GM12875 (cell line): ENCODE results near the gene ID4.

Source experiments
- H3K4me3 ChIP-seq: one replicate; pipeline ENCODE4 v1.5.1; 2011; ENCODE audit warnings: low read depth, low read length, control low read depth
- TF ChIP-seq, protein P1 (sequence below): IDR thresholded peaks from 2 replicates; pipeline ENCODE4 v1.5.1; 2011; ENCODE audit warnings: low read depth, mild to moderate bottlenecking, control low read depth, inconsistent platforms, low read length, moderate library complexity, borderline replicate concordance; ENCODE audit not compliant: insufficient read depth

The ID4 gene

GRCh38 chr6:19866985-19867627 is 29.9 kb downstream of the ID4 start:
- H3K4me3 ChIP-seq, result no peak overlapping the region

DNA sequence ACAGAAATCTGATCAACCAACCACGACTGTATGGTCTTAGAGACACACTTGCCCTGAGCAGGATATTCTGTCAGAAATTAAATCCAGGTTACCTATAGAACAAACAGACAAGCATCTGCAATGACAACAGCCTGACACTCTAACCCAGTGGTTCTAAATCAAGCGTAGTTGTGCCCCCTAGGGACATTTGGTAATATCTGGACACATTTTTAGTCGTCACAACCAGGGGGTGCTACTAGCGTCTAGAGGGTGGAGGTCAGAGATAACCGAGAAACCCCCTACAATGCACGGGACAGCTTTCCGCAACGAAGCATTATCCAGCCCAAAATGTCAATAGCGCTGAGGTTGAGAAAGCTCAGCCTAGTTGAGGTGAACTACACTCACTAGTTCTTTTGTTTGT is 32.3 kb downstream of the ID4 start:
- TF ChIP-seq, protein P1, sequence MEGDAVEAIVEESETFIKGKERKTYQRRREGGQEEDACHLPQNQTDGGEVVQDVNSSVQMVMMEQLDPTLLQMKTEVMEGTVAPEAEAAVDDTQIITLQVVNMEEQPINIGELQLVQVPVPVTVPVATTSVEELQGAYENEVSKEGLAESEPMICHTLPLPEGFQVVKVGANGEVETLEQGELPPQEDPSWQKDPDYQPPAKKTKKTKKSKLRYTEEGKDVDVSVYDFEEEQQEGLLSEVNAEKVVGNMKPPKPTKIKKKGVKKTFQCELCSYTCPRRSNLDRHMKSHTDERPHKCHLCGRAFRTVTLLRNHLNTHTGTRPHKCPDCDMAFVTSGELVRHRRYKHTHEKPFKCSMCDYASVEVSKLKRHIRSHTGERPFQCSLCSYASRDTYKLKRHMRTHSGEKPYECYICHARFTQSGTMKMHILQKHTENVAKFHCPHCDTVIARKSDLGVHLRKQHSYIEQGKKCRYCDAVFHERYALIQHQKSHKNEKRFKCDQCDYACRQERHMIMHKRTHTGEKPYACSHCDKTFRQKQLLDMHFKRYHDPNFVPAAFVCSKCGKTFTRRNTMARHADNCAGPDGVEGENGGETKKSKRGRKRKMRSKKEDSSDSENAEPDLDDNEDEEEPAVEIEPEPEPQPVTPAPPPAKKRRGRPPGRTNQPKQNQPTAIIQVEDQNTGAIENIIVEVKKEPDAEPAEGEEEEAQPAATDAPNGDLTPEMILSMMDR, result no peak
- H3K4me3 ChIP-seq, result no peak overlapping the region

More at GRCh38 chr6:19866985-19867627, 29.9 kb downstream of the ID4 start:
- TF ChIP-seq, protein P1, result no peak

DNA sequence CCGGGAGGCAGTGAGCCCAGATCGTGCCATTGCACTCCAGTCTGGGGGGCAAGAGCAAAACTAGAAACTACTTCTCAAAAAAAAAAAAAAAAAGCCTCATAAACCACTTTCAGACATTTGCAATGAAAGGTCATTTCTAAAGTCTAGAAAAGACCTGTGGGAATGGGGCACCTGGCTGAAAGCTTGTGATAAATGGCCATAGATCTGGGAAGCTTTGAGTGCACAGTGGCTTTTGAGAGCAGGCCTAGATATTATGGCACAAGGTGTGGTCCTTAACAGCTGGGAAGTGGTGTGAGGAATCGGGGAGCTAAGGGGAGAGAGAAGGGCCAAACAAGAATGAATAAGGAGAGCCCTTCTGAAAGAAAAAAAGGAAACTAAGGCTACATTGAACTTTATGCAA is 33.2 kb downstream of the ID4 start:
- TF ChIP-seq, protein P1, result no peak
- no peak overlapping the region for H3K4me3 ChIP-seq

DNA sequence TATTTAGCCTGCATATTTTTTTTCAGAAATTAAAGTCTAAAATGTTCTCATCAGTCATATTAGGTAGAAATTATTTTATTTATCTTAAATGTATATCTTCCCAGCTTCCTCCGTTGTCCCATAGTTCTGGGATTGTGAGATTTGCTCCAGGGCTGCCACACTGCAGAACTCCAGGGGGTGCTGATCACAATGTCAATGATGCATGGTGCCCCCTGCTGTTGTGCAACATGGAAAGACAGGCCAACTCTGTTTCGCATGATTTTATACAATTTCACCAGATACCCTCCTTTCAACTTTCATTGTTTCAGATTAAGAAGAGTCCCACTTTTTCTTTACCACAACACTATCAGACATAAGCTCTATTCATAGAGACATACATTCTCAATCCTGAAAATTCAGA is 35.9 kb downstream of the ID4 start:
- TF ChIP-seq, protein P1, result no peak
- no peak overlapping the region for H3K4me3 ChIP-seq

- H3K4me3 ChIP-seq, result no peak overlapping the region
- TF ChIP-seq, protein P1, result no peak
Measured at GRCh38 chr6:19876672-19877071, 39.5 kb downstream of the ID4 start.

GRCh38 chr6:19879663-19880062 is 42.5 kb downstream of the ID4 start:
- no peak overlapping the region for H3K4me3 ChIP-seq
- TF ChIP-seq, protein P1, result no peak

DNA sequence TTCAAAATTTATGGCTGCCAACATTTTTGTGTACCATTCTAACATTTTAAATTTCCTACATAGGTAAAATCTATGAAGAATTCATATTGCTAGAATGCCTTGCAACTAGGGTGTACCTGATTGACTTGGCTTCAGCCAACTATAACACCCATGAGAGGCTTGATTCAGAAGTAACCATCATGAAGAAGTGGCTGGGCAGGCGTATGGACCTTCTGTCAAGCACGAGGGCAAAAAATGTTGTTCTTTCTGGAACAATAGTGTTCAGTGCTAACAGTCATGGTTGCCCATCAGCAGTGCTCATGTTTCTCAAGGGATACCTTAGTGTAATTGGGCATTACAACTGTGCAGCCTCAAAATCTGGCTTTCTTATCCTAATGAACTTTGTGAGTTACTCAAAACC is 42.9 kb downstream of the ID4 start:
- no peak overlapping the region for H3K4me3 ChIP-seq
- TF ChIP-seq, protein P1, result no peak
